GM21737 (cell line): ENCODE data around the gene QSOX2.

Experiments used
- ATAC-seq: cut with Tn5 transposase; IDR thresholded peaks from one replicate; pipeline ENCODE4 v1.9.1; 2021; ENCODE audit warnings: mild to moderate bottlenecking, moderate library complexity; ENCODE audit not compliant: unreplicated experiment

The QSOX2 gene

GRCh38 chr9:136206602-136207275 lies 38.9 kb downstream of the QSOX2 start:
- ATAC-seq: no peak

GRCh38 chr9:136205707-136205992 lies 40.0 kb downstream of the QSOX2 start:
- ATAC-seq: no peak

DNA sequence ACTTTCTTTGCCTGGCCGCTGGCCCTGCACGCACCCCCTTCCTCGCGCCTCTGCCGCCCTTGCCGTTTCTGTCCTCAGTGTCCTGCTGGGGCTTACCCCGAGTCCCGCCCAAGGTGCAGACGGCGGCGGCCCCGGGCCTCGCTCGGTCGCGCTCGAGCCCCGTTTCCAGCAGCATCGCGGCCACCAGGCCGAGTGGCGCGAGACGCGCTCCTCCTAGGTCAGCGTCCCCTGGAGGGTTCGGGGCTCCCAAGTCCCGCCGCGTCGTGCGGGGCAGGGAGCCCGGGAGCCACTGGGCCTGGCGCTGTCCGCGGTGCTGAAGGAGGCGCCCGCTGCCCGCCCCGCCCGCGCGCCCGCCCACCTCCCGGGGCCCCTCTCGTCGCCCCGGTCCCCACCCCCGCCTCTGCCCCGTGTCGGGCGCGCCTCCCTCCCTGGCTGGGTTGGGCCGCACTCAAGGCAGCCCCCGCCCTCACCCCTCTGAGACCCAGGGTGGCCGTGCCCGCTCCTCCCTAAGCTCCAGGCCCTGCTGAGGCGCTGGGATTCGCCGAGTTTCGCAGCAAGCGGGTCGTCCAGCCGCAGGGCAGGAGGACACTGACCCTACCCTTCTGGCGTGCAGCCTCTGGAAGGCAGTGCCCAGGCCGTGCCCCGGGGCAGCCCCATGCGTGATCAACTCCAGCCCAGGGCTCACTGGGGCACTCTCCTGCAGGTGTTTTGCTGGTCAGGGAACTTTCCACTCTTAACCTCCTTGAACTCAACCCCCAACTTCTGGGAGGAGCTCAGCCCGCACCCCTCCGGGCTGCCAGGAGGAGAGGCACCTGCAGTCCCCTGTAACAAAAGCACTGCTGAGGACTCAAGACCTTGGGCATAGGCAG lies 40.5 kb downstream of the QSOX2 start, which contains the start of gene LHX3:
LHX3 (minus strand) TSS at position 291 of the 869 bp plus-strand sequence; CDS start at position 175, 116 bp downstream.
- no peak for ATAC-seq

DNA sequence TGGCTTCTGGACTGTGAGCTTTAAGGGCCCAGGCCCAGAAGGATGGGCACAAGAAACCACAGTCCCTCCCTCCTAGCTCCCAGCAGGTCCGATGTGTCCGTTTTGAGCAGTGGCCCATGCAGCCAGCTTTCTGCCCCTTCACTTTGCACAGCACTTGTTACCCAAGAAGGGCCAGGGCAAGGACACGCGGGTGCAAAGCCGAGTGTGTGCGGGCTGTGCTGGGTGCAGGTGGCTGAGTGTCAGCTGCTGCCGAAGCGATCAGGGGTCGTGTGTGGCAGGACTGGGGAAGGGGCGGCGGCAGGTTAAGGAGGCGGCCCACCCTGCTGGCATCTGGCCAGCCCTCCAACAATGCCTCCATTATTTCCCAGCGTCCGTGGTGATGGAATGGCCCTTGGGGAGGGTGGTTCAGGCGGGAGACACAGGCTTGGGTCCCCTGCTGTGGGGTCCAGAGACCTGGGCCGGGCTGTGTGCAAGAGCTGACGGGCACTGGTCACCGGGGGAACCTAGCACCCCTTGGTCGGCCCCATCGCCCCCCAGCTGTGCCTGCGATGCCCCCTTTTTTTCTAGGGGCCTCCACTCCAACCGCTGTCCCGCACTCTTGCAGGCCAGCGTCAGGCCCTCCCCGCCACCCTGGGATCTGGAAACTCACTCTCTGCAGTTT lies 41.3 kb downstream of the QSOX2 start:
- no peak for ATAC-seq

DNA sequence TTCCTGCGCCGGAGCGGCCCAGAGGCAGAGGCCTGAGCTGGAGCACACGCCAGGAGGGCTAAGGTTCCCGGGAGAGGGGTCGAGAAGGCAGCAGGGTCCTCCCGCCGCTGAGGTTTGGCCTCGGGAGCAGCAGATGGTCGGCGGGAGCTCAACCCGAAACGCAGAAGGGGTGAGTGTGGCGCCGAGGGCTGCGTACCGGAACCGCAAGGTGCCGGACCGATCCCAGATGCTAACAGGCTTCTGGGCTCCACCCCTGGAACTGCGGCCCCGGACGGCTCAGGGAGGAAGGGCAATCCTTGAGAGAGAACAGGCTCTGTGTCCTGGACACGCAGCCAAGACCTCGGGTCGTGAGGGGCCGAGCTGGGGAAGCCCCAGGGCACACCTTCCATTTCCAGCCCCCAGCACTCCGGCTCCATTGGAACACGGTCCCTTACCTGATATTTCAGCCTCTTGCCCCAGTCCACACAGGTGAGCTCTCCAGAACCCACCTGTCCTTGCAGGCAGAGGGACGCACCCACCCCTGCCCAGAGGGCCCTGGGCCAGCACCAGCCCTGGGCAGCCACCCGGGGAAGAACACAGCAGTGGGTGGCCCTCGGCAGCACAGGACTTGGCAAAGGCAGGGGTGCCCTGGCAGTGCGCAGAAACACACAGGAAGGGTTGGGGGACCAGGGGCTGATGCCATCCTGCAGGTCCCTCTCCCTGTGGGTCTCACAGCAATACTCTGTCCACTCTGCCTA lies 42.0 kb downstream of the QSOX2 start:
- no peak for ATAC-seq

DNA sequence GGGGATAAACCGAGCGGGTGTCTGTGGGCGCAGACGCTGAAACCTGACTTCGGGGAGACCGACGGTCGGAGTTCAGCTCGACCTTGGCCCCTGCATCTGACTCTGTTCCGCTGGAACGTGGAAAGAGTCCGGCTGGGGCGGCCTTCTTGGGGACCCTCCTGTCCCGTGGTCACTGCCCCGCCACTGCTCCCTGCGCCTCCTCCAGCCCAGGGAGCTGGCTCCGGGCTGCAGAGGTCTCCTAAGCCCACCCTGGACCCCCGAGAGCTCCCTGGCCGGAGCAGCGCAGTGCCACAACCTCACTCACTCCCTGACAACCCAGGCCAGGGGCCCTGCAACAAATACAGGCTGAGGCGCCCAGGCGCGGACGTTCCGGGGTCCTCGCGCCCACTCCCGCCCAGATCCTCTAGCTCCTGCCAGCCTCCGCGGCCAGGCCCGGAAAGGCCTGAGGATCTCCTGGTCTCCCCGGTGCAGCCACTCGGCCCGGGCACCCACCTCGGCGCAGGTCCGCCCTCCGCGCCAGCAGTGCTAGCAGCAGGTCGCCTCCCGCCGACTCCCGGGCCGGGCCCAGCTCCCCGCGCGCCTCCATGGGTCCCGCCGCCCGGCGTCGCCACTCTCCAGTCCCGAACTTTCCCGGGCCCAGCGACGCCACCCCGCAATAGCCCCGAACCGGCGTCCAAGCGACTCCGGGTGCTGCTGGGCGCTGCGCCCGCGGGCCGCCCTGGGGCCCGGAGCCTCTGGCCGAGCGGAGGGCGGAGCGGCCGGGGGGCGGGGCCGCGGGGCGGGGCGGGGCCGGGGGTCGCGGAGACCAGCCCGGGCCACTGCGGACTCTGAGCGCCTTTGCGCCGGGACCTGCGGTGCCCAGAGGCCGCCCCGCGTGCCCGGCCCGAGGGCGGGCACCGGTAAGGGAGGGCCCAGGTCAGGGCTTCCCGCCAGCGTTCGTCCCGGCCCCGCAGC lies 42.9 kb downstream of the QSOX2 start:
- ATAC-seq: no peak

GRCh38 chr9:136201609-136202453 lies 43.8 kb downstream of the QSOX2 start:
- ATAC-seq: no peak

GRCh38 chr9:136201174-136201573 lies 44.4 kb downstream of the QSOX2 start:
- no peak for ATAC-seq

GRCh38 chr9:136200424-136200823 lies 45.2 kb downstream of the QSOX2 start:
- ATAC-seq: no peak

DNA sequence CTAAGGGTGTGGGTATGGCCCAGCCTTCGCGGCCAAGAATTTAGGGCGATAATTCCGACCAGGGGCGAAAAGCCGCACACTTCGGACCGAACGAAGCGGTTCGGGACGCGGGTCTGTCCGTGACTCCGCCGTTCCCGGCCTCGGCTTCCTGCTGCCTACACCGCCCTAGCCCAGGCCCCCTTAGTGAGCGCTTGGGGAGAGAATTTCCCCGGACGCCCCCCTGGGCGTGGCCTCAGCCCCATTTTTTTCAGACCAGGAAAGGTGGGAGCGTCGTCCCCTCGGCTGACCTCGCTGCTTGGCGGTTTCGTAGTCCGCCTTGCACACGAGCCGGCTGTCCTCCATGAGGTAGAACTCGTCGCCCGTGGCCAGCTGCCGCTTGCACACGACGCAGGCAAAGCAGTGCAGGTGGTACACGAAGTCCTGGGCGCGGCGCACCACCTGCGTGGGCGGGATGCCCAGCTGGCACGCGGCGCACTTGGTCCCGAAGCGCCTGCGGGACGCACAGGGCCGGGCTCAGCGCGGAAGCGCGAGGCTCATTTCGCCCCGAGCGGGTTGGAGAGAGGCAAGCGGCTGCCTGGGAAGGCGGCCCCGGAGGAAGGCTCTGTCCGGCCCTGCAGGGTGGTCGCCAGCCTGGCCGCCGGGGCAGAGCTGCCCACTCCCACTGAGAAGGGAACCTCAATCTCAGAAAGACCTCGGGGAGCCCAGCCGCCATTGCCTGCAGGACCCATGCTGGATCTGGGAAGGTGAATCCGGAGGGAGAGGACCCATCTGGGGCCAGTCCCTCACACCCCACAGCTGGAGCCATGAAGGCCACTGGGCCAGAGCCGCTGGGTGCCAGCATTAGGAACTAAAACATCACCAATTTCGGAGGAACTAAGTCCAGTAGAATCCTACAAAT lies 46.0 kb downstream of the QSOX2 start:
- no peak for ATAC-seq

DNA sequence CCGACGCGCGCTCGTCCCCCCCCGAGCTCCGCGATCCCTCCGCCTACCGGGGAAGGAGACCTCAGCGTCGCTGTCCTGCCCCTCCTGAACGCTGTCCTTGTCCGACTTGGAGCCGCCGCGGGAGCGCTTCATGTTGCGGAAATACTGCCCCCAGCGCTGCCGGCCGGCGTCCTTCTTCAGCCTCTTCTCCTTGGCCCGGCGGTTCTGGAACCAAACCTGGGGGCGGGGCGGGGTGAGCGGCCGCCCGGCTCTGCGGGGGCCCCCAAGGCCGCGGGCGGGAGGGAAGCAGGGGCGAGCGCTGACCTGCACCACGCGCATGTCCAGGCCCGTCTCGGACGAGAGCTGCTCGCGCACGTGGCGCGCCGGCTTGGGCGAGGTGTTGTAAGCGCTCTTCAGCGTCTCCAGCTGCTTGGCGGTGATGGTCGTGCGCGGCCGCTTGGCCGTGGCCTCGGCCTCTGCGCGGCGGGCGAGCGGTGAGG lies 47.0 kb downstream of the QSOX2 start:
- ATAC-seq: no peak

DNA sequence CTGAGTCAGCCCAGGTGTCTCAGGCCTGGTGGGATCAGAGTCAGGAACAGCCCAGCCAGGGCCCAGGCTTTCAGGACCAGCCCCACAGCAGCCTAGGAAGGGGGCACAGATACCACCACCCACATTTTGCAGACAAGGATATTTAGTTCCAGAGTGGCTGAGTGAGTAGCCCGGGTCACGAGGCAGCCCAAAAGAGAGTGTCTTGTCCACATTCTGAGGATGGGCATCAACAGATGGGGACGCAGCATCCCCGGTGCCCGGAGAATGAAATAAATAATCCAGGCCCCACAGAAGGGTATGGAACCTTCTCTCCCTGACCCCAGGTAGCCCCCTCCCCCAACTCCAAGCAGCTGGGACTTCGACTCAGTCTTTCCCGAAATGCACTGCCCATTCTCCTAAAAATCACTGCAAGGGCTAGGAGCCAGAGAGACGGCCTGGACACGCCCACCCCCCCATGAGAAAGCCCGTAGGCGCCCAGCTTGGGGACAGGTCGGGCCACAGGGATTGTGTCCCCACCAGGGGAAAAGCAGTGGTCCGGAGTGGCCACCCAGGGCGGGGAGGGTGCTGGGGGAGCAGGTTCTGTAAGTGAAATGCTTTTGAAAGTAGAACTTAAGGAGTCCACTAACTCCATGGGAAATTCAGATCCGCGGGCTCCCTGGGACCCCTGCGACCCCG lies 47.5 kb downstream of the QSOX2 start:
- ATAC-seq: no peak

DNA sequence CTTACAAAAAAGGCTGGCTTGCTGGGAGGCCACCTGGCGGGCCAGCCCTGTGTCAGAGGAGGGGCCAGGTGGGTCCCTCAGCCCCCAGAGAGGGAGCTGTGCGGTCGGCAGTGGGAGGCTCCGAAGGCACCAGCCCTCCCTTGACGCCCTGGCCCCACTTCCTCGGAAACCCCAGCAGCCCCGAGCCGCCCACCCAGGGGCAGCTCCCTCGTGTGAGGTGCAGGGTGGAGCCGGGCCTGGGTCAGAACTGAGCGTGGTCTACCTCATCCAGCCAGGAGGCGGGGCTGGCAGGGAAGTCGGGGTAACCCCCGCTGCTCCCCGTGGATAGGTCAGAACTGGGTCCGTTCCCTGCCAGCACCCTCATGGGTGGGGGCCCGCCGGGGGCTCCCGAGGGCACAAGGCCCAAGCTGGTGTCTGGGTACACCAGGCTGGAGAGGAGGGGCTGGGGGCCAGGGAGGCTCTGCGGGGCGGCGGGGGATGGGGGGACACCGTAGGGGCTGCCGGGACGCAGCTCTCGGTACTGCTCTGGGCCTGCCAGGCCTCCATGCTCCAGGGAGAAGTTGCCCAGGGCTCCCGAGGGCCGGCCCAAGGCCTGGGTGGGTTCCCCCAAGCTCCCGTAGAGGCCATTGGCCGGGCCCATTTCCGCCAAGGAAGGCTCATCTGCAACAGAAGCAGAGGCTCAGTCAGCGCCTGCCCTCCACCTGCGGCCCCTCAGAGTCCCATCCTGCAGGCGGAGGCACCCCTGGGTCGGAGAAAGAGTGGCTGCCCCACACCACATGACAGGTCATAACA lies 48.3 kb downstream of the QSOX2 start:
- no peak for ATAC-seq

DNA sequence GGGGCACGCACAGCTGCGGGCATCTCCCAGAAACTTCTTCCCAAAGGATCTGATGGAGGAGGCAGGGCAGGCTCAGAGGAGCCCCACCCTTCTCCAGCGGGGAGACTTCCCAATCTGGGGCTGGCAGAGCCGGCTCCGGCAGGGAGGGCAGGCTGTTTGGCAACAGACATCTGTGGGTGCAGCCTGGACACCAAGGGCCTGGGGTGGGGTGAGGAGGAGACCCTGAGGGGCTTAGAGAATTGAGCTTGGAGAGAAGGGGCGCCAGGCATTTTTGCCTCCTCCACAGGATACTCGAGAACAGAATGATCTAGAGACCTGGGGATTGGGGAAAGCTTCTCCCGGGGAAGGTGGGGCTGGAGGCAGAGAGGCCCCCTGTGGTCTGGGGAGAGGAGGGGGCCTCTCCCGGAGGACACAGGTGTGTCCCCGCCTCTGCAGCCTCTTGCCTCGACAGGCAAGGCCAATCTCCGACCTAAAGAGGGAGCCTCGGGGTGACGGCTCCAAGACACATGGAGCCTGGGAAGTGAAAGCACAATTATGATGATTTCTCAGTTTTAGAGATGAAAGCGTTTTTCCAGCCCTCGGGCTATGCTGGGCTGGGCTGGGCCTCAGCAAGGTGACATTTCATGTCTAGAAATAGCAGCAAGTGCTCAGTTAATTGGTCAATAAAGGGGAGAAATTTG lies 49.1 kb downstream of the QSOX2 start:
- ATAC-seq: no peak

DNA sequence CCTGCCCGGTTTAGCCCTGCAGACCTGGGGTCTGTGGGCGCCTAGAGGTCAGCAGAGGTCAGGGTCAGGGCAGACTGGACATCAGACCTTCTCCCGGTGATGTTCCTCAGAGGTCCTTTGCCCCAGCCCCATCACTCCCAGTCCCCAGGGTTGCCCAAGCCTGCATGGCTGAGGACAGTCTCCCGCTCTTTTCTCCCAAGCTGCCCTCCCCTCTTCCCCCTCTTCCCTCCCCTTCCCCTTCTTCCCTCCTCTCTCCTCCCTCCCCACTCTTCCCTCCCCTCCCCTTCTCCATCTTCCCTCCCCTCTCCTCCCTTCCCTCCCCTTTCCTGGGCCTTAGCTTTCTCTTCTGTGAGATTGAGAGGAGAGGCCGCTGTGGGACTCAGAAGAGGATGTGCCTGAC lies 51.1 kb downstream of the QSOX2 start:
- no peak for ATAC-seq

GRCh38 chr9:136193891-136194279 lies 51.7 kb downstream of the QSOX2 start:
- ATAC-seq: no peak
